Measurements from ENCODE around the gene SHB.

SHB gene

DNA sequence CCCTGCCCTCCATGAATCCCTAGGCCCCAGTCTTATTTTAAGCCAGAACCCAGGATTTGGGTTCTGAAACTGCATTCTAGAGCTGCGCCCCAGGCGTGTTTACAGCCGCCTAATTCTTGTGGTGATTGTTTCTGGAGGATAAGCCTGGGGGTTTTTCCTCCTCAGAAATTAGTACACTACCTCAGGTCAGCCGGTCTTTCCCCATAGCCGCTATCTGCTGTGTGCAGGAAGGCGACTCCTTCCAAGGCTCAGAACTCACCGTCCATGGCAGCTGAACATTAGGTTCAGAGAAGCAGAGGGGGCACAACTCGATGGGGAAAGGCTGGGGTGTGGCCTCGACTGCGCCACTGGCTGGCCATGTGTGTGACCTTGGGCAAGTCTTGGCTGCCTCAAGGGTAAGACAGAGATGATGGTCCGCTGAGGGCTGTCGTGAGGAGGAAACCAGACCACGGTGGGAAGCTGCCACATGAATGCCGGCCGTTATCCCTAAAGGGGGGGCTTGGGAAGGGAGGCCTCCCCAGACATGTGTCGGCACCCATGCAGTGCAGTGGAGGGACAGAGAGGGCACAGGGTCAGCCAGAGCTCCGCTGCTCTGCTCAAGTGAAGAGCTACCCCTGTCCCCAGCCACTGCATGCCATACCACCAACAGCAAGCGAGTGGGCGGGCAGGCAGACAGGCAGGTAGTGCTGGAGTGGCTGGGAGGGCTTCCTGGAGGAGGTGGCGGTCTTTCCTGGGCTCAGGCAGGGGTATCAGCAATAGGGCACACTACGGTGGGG, 28.9 kb downstream of the SHB start:
- DNase-seq = no peak

GRCh38 chr9:38039090-38039906, 29.7 kb downstream of the SHB start:
- no peak for DNase-seq

DNA sequence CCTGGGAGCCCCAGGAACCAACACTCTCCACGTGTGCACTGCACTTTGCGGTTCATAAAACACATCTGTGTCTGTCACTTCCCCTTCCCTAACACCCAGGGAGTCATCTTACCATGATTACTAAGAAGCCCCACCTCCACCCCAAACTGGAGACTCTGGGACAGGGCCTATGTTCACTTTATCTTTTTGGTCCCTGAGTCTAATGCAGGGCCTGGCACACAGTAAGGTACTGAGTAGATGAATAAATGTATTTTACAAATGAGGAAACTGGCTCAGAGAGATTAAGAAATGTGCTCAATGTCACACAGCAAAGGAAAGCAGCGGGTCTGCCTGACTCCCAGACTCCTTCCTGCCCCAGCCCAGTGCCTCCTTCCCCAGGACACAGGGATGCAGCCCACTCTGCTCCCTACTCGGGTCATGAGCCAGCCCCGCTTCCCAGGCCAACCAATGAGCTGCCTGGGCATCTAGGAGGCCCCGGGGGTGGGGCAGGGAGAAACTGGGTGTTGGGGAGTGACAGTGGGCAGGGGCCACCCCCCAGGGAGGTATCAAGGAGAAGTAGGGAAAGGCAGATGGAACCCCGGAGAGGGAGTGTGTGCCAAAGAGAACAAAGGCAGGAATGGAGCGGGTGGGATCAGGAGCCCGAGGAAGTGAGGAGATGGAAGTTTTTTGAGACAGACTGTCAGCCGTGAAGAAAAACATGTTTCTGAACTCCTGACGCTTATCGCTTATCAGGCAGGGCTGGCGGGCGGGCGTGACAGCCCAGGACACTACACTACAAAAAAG, 30.5 kb downstream of the SHB start:
- no peak for DNase-seq

GRCh38 chr9:38037981-38038306, 31.1 kb downstream of the SHB start:
- no peak for DNase-seq

DNA sequence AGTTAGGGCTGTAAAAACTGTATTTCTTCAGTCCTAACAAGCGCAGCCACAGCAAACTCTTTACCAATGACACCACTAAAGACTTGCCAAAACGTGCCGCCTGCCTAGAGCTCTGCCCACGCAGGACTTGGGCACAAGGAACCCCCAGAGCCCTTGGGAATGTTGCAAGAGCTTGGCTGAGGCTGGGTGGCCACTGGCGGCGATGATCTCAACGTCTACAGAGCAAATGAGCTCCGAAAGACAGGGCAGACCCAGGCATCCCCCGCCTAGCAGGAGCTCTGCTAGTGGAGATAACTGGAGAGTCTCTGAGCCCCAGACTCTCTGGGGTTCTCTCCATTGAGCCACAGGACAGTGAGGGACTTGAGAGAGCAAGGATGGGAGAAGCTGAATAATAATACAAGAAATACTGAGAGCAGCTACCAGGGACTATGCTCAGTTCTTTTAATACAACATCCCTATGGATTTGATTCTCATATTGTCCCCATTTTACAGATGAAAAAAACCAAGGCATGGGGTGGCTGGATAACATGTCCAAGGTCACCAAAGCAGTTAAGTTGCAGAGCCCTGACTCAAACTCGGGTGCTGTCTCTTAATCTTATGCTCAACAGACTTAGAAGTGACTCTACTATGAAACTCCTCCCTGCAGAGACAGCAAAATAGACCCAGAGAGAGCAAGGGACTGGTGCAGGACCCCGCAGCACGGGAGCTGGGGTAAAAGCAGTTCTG, 32.5 kb downstream of the SHB start:
- no peak for DNase-seq

GRCh38 chr9:38035873-38036272, 33.2 kb downstream of the SHB start:
- no peak for DNase-seq

DNA sequence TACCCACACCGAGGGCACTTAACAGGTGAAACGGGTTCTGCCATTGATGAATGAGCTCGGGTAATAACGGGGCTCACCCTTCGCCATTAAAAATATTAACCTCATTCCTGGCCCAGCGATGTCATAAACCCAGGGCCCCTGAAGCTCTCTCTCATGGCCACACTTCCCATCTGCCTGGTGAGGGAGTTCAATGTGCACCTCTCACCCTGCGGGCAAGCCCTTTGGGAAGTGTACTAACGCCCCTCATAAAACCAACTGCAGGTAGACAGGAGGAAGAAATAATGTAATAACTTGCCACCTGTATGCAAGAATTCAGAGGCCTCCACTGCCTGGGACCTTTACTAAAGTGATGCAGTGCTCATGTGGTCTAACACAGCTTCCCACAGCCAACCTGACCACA, 35.1 kb downstream of the SHB start:
- no peak for DNase-seq

- no peak for DNase-seq
Observed at GRCh38 chr9:38032266-38033110, 36.5 kb downstream of the SHB start.

- DNase-seq = no peak
Observed at GRCh38 chr9:38031594-38031993, 37.4 kb downstream of the SHB start.

GRCh38 chr9:38030658-38031057, 38.4 kb downstream of the SHB start:
- DNase-seq = no peak

- no peak for DNase-seq
Observed at GRCh38 chr9:38029915-38030638, 39.0 kb downstream of the SHB start.

GRCh38 chr9:38027714-38028113, 41.3 kb downstream of the SHB start:
- no peak for DNase-seq

- DNase-seq = peak; percentile 55
Observed at GRCh38 chr9:38026840-38027527, 42.0 kb downstream of the SHB start.

GRCh38 chr9:38026021-38026809, 42.8 kb downstream of the SHB start:
- DNase-seq = peak; percentile 34

DNA sequence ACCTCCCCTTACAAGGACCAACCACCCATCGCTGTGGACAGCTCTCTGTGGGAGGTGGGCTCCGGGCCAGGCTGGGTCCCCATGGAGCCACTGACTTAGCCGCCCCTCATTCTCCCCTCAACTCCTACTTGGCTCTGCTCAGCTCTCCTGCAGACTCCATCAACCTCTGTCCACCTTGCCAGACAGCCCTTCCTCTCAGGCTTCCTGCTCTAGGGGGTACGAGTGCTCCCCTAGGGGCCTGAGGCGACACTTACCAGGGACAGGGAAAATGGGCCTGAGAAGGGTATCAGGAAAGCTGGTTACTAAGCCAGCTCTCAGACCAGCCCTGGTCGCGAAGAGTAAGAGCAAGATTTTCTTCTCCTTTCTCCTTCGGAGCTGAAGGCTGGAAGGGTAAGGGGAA, 43.9 kb downstream of the SHB start:
- DNase-seq = no peak

DNA sequence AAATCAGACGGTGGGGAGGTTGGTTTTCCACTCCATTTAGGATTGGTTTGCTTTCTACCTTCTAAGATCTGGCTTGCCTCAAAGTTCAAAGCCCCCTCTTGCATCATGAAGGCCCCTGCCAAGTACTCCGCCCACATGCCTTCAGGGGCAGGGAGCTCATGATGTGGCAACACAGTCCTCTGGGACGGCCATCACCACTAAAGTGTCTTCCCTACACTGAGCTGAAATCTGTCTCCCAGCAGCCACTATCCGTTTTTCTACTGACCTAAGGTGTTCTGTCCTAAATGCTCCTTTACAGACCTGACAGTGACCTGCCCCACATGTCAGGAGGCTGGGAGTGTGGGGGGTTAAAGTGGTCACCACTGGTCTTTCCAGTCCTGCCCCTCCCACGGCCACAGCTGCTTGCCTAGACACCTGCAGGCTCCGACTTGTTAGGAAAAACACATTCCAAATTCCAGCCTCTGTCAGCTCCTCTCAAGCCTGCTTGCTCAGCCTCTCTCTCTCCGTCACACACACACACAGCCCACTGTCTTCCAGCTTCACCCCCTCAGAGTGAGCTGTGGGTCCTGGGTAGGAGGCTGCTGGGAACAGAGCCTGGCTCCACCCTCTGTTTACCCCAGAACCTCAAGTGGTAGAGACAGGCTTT, 44.9 kb downstream of the SHB start:
- DNase-seq = peak; percentile 19

- no peak for DNase-seq
Observed at GRCh38 chr9:38023661-38024035, 45.4 kb downstream of the SHB start.

DNA sequence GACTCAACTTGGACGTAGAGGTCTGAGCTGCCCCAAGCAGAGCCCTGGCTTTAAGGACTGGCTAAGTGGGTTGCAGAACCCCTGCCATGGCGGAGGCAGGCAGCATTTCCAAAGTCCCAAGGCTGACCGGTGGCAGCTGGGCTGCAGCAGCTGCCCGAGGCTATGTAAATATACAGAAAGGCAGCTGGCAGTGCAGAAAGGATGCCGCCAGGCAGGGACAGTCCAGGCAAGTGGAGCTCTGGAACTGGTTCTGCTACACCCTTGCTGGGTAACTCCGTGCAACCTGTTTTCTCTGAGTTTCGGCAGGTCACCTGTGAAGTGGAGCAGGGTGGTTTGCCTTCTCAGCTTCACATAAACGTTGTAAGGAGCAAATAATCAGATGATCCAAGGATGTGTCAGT, 46.0 kb downstream of the SHB start:
- peak; percentile 74 for DNase-seq

DNA sequence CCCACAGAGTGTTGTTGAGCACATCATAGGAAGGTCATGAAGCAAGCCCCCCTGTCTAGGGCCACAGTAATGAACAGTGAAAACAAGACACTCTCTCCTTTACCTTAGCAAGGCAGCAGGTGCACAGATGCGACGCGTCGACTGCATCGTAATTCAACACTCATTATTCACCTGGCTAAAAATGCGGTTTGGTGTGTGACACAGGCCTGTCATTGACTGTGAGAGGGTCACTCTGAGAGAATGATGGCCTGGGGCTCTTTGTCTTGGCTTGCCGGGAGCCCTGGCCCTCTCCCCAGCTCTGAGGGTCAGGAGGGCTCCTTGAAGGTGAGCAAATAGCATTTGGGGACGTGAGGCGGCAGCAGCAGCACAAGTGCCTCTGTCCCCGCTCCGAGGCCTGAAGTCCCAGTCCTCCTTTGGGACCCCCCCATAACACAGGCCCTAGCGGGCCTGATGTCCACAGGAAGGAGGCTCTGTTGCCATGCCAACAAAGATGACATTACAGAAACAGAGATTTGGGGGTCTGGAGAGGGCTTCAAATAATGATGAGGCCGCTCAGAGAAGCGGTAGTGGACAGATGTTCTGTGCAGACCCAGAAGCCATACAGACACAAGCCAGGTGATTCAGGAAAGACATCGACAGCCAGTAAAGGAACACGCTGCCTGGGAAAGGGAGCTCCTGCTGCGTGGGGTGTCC, 46.7 kb downstream of the SHB start:
- no peak for DNase-seq

Data from DMS153 (cell line).